K562 (cell line): ENCODE results near the gene NMT1. TPM values are rescaled to one million over a fixed set of nuclear protein-coding genes. Genes with fewer than 3 reads are reported as not detected.

ENCODE experiments used
- ATAC-seq: fragments of 200-7000 bp; cut with Tn5 transposase; 3 replicates; pipeline ENCODE4 v1.9.1; 2020; ENCODE audit warnings: moderate library complexity
- BruUV-seq: library from RNA; stranded (reverse); fragments of 400-500 nt; replicated peaks from 2 replicates; lab custom pipeline; 2021; lab: Mats Ljungman, UMichigan
- CTCF ChIA-PET: fragments of 300-600 bp; formaldehyde crosslinking; extraction: SDS; loops from one replicate; lab custom pipeline; 2021; ENCODE audit warnings: low intra/inter-chr PET ratio; lab: Yijun Ruan, JAX
- POLR2A ChIA-PET: fragments of 300-600, 350-650 bp; sonication (Branson Sonifier 250); formaldehyde crosslinking; extraction: SDS; loops from one replicate; lab custom pipeline; 2021; ENCODE audit warnings: antibody characterized with exemption, inconsistent platforms; lab: Yijun Ruan, JAX
- DNase-seq, 4 experiments: peaks; one replicate each; pipeline versions ENCODE4 v3.0.0 to v3.0.0-alpha.2; 2011 to 2018; ENCODE audit warnings: low spot score in 3 of 4, mixed read lengths in 3 of 4; ENCODE audit errors: extremely low read depth in 1 of 4
- FAIRE-seq: peaks from 2 replicates; lab custom pipeline; 2011; peaks lifted over from hg19 to GRCh38; lab: Jason Lieb, UNC
- H2AFZ ChIP-seq: 2 replicates; pipeline ENCODE4 v1.6.0; 2011; ENCODE audit warnings: low read depth, low read length, control low read depth, inconsistent platforms
- H3K27ac ChIP-seq: fragments of 200-600 bp; 3 replicates; pipeline ENCODE4 v1.8.0; 2011; ENCODE audit warnings: low read depth, mild to moderate bottlenecking, control low read depth, inconsistent platforms, low read length, moderate library complexity, mixed read lengths; ENCODE audit errors: extremely low read depth
- H3K27me3 ChIP-seq, 2 experiments: fragments of 300-600 bp in 1 of 2; 2 replicates in 1 of 2; 3 replicates in 1 of 2; pipeline versions ENCODE4 v1.6.0 to v1.8.0; 2011; ENCODE audit warnings: inconsistent platforms in 2 of 2, low read length in 2 of 2, mild to moderate bottlenecking in 1 of 2, mixed read lengths in 1 of 2, moderate library complexity in 1 of 2; ENCODE audit not compliant: control insufficient read depth in 2 of 2, insufficient read depth in 2 of 2
- H3K36me3 ChIP-seq: fragments of 300-600 bp; 3 replicates; pipeline ENCODE4 v1.8.0; 2011; ENCODE audit warnings: mild to moderate bottlenecking, low read length, inconsistent platforms; ENCODE audit not compliant: control insufficient read depth, insufficient read depth
- H3K4me1 ChIP-seq, 2 experiments: fragments of 200-600 bp in 1 of 2; replicated peaks in 1 of 2; 2 replicates in 1 of 2; 3 replicates in 1 of 2; pipeline versions ENCODE4 v1.5.1 to v1.8.0; 2011; ENCODE audit warnings: inconsistent platforms in 2 of 2, low read length in 2 of 2, mild to moderate bottlenecking in 1 of 2, mixed read lengths in 1 of 2, moderate library complexity in 1 of 2; ENCODE audit not compliant: control insufficient read depth in 2 of 2, insufficient read depth in 2 of 2
- H3K4me2 ChIP-seq: 2 replicates; pipeline ENCODE4 v1.6.1; 2011; ENCODE audit warnings: low read length, control low read depth, inconsistent platforms, mixed read lengths; ENCODE audit not compliant: insufficient read depth
- H3K4me3 ChIP-seq: fragments of 200-600 bp; sonication (generic), shearing (Covaris generic); 2 replicates; pipeline ENCODE4 v1.5.1; 2016; ENCODE audit warnings: control low read depth, inconsistent platforms
- H3K79me2 ChIP-seq: fragments of 200-600 bp; 3 replicates; pipeline ENCODE4 v1.8.0; 2011; ENCODE audit warnings: low read length, inconsistent platforms; ENCODE audit not compliant: control insufficient read depth, insufficient read depth
- H3K9ac ChIP-seq, 2 experiments: 2 replicates each; pipeline versions ENCODE4 v1.6.0 to v1.6.1; 2011; ENCODE audit warnings: low read depth in 2 of 2, low read length in 2 of 2, control low read depth in 1 of 2, inconsistent platforms in 1 of 2, mild to moderate bottlenecking in 1 of 2, mixed read lengths in 1 of 2; ENCODE audit not compliant: insufficient read depth in 1 of 2
- H3K9me1 ChIP-seq: one replicate; pipeline ENCODE4 v1.6.0; 2011; ENCODE audit warnings: inconsistent platforms, mild to moderate bottlenecking, low read length, moderate library complexity; ENCODE audit not compliant: control insufficient read depth, insufficient read depth
- H3K9me3 ChIP-seq: replicated peaks from 2 replicates; pipeline ENCODE4 v1.5.1; 2011; ENCODE audit warnings: low read depth, low read length, inconsistent platforms; ENCODE audit not compliant: control insufficient read depth, insufficient read depth
- H4K20me1 ChIP-seq: replicated peaks from 2 replicates; pipeline ENCODE4 v1.6.1; 2011; ENCODE audit warnings: low read length, inconsistent platforms, mixed read lengths; ENCODE audit not compliant: control insufficient read depth, insufficient read depth
- BDP1 ChIP-seq: IDR thresholded peaks from 3 replicates; pipeline ENCODE4 v1.6.1; 2011; ENCODE audit not compliant: insufficient read length, insufficient read depth
- FOXP1 ChIP-seq: sonication (generic); formaldehyde crosslinking; IDR thresholded peaks from 2 replicates; pipeline ENCODE4 v1.8.0; 2022; ENCODE audit warnings: mild to moderate bottlenecking, missing genetic modification reagents
- NR4A1 ChIP-seq, 2 experiments: fragments of 250-450 bp in 1 of 2; fragments of 450-650 bp in 1 of 2; sonication (Bioruptor Pico) in 1 of 2; IDR thresholded peaks; 2 replicates each; pipeline versions ENCODE4 v1.4.0 to v1.6.1; 2016 to 2020; ENCODE audit warnings: mild to moderate bottlenecking in 2 of 2, missing compliant biosample characterization in 1 of 2, missing genetic modification characterization in 1 of 2, moderate library complexity in 1 of 2
- YBX1 ChIP-seq: fragments of 450-650 bp; IDR thresholded peaks from 2 replicates; pipeline ENCODE4 v1.7.1; 2016; ENCODE audit warnings: mild to moderate bottlenecking
- WGBS: fragments of 100-300 bp; shearing (Covaris generic); methylation state at CpG from one replicate; pipeline ENCODE4 v1.1.6; 2016; ENCODE audit warnings: low coverage, mixed read lengths; ENCODE audit not compliant: insufficient coverage; ENCODE audit errors: missing lambda C conversion rate; 5-methylcytosine and 5-hydroxymethylcytosine counted together
- in situ Hi-C: fragments of 300-500 bp; cut with MboI; formaldehyde crosslinking; loops from 4 replicates; pipeline ENCODE4 v1.15.0; 2018; ENCODE audit warnings: inconsistent platforms, mixed read lengths
- intact Hi-C: fragments of 100-400 bp; cut with micrococcal nuclease; formaldehyde crosslinking; loops from 2 replicates; pipeline ENCODE4 v1.14.2; 2022
- polyA plus RNA-seq, 8 experiments: library from polyadenylated mRNA; depleted of rRNA in 4 of 8; stranded (reverse) in 5 of 8; unstranded in 3 of 8; fragments of >200 nt; fragmentation: Nextera tagmentation in 2 of 8; fragmentation: Illumina TruSeq in 1 of 8; extraction: Ambion mirVana in 2 of 8; extraction: Trizol in 1 of 8; gene quantifications; 2 replicates each; pipeline versions ENCODE4 v1.2.1 to v1.2.3, GENCODE V29; 2011 to 2014; ENCODE audit warnings: inconsistent platforms in 1 of 8, missing spikeins in 1 of 8
- total RNA-seq, 7 experiments: library from RNA; depleted of rRNA in 6 of 7; stranded (reverse); fragments of >200 nt in 6 of 7; fragmentation: Illumina TruSeq in 2 of 7; extraction: Trizol in 2 of 7; gene quantifications; 2 replicates each; pipeline versions ENCODE4 v1.2.1 to v1.2.3, GENCODE V29; 2011 to 2021; ENCODE audit warnings: low replicate concordance in 1 of 7

The NMT1 gene
- total and polyA plus RNA-seq, 9 of the 15 experiments (the other 6 are each of a cell fraction or from before 2014, with no cell fraction given) = 86.7 to 569 (median 213) TPM

- CTCF ChIA-PET = interaction anchor here (0.6 to 4.7 kb wide), 3 partner anchors 103 to 243 kb away, joined by 3 to 34 read pairs (median 3); partner anchors contain the start of gene PLCD3
- Histone ChIP-seq H3K4me2 (0 out of 2 replicates have a peak overlapping the region, but pooled peaks have one; percentile 29), H3K27me3 (no peaks in the 10 kb centered on the region), H3K27ac (no peak overlapping the region), H3K9me3 (no peaks in the 10 kb centered on the region), H3K79me2 (no peaks in the 10 kb centered on the region), H2AFZ (no peak overlapping the region; the same call in 1 of the 2 replicates), H3K4me3 (no peak overlapping the region), H4K20me1 (0 out of 2 replicates have a peak, but pooled peaks cover 6% of the 10 kb centered on the region), H3K9me1 (peaks cover 3% of the 10 kb centered on the region), H3K36me3 (peaks cover 18% of the 10 kb centered on the region; the same call in 2 of the 3 replicates), H3K9ac (peak overlapping the region in 1 of 2 experiments; percentile 89; a peak in 2 of 4 replicates), H3K4me1 (peaks cover 24 to 39% of the 10 kb centered on the region in 2 experiments; a peak in 4 of 5 replicates)
- 0 out of 2 replicates have a peak, but pooled peaks have one; percentile 3 for TF ChIP-seq FOXP1
- no peak for TF ChIP-seq BDP1
- no peak for TF ChIP-seq NR4A1 (CRISPR knock-in tag; IDR thresholded peaks at IDR 0.05)
- TF ChIP-seq NR4A1 (tag; IDR thresholded peaks at IDR 0.05) = 0 out of 2 replicates have a peak, but pooled peaks have one; percentile 4
- no peak for TF ChIP-seq YBX1
- no peak for DNase-seq
- 74% methylated on average over 8 of the region's 8 CpGs for WGBS
- FAIRE-seq = no peak
- POLR2A ChIA-PET = interaction anchor here (0.7 to 1.6 kb wide), 7 partner anchors 9 to 1321 kb away, joined by 3 to 10 read pairs (median 4); no protein-coding TSS in a partner anchor
- ATAC-seq = peak; percentile 4; the same call in 2 of the 3 replicates
- in situ Hi-C loops (no loop called here), intact Hi-C loops (no loop called here)
- no TSS peak for BruUV-seq
Observed at GRCh38 chr17:45022288-45022648, 38.8 kb upstream of the NMT1 start.
